Ascending aorta (tissue), 2 donors: ENCODE measurements around the gene ACOXL. TPM values are rescaled to one million over a fixed set of nuclear protein-coding genes. Genes with fewer than 3 reads are reported as not detected.

Experiments
- DNase-seq, 2 donors: peaks; one replicate each; pipeline ENCODE4 v3.0.0-alpha.2; 2019; ENCODE audit warnings: low spot score in 2 of 2
- H3K27ac ChIP-seq, 2 donors: fragments of 200-600 bp; sonication (generic); one replicate each; pipeline ENCODE4 v1.5.1; 2016 to 2017; ENCODE audit warnings: mild to moderate bottlenecking in 1 of 2
- H3K27me3 ChIP-seq: fragments of 200-600 bp; sonication (generic); one replicate; pipeline ENCODE4 v1.5.1; 2017
- H3K36me3 ChIP-seq, 2 donors: fragments of 200-600 bp; sonication (generic); one replicate each; pipeline ENCODE4 v1.5.1; 2016
- H3K4me1 ChIP-seq, 2 donors: fragments of 200-600 bp; sonication (generic); one replicate each; pipeline ENCODE4 v1.5.1; 2016 to 2017; ENCODE audit warnings: mild to moderate bottlenecking in 1 of 2
- H3K4me3 ChIP-seq, 2 donors: fragments of 200-600 bp; sonication (generic); one replicate each; pipeline ENCODE4 v1.5.1; 2016 to 2017; ENCODE audit warnings: mild to moderate bottlenecking in 1 of 2
- H3K9me3 ChIP-seq, 2 donors: fragments of 200-600 bp; sonication (generic); one replicate each; pipeline ENCODE4 v1.5.1; 2016
- intact Hi-C: fragments of 100-400 bp; cut with DNase I; formaldehyde crosslinking; loops from one replicate; pipeline ENCODE4 v1.15.1; 2023
- total RNA-seq: library from RNA; depleted of rRNA; stranded (reverse); fragments of >200 nt; gene quantifications from one replicate; pipeline ENCODE4 v1.1.0, GENCODE V29; 2016
- TF ChIP-seq, protein P1 (sequence below), 3 experiments: fragments of 200-600 bp in 2 of 3; fragments of 450-650 bp in 1 of 3; sonication (generic) in 2 of 3; IDR thresholded peaks; one replicate each; pipeline ENCODE4 v1.5.1; 2016 to 2019; ENCODE audit warnings: antibody characterized with exemption in 3 of 3, mild to moderate bottlenecking in 1 of 3, moderate library complexity in 1 of 3

Gene ACOXL
- total RNA-seq, 1 donor from 2014 or later: not detected

DNA sequence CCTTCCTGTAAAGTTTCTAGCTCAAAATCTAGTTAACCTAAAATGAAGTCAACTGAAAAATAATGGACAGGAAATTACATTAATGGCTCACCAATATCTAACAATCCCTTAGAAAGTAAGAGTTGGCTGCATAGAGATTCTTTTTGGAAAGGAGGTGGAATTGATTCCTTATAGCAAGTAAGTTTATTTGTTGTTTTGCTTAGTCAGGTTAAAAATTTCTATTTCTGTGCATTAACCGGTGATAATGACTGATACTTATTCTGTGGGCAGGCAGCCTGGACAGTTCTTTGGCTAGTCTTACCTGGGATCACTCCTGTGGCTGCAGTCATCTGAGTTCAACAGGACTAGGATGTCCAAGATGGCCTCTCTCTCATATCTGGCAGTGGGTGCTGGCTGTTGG is 381.5 kb downstream of the ACOXL start:
- Histone ChIP-seq H3K4me1 (peaks cover 0 to 10% of the 10 kb centered on the region in 2 donors), H3K27ac (no peak overlapping the region), H3K9me3 (no peaks in the 10 kb centered on the region), H3K4me3 (no peak overlapping the region), H3K27me3 (no peaks in the 10 kb centered on the region), H3K36me3 (no peaks in the 10 kb centered on the region)
- intact Hi-C loops: loop anchor here (1.0 kb wide), 1 partner anchor 591 kb away; no protein-coding TSS in a partner anchor
- no peak for DNase-seq
- TF ChIP-seq, protein P1, sequence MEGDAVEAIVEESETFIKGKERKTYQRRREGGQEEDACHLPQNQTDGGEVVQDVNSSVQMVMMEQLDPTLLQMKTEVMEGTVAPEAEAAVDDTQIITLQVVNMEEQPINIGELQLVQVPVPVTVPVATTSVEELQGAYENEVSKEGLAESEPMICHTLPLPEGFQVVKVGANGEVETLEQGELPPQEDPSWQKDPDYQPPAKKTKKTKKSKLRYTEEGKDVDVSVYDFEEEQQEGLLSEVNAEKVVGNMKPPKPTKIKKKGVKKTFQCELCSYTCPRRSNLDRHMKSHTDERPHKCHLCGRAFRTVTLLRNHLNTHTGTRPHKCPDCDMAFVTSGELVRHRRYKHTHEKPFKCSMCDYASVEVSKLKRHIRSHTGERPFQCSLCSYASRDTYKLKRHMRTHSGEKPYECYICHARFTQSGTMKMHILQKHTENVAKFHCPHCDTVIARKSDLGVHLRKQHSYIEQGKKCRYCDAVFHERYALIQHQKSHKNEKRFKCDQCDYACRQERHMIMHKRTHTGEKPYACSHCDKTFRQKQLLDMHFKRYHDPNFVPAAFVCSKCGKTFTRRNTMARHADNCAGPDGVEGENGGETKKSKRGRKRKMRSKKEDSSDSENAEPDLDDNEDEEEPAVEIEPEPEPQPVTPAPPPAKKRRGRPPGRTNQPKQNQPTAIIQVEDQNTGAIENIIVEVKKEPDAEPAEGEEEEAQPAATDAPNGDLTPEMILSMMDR (IDR thresholded peaks at IDR 0.05): no peak

DNA sequence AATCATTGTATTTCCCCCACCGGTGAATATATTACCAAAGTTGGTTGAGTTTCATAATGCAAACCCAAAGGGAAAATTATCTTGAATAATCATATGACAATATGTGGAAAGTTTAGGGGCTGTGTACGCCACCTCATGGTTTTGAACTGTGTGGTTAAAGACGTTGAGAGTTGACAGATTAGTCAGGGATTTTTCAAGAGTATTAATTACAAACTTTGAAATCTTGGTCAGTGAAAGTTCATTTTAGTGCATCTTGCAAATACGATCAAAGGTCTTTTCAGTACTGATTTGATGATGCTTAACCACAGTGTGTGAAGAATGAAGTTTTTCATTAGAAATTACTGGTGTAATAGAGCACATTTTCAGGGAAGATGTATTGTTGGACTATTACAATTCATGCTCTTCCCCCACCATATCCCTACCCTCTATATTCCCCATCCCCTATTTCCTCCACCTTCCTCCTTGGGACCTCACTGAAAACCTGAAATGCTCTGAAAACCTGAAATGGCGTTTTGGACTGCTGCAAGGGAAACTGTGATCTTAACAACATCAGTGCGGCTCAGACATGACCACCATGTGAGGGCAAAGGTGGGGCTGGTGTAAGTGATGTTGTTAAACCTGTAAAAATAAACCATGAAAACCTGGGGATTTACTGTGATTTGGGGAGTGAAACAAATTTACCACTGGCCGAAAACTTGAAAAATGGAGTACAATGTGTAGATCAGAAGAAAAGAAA is 383.8 kb downstream of the ACOXL start:
- no peak for DNase-seq
- Histone ChIP-seq H3K4me1 (peaks cover 0 to 17% of the 10 kb centered on the region in 2 donors), H3K36me3 (no peaks in the 10 kb centered on the region), H3K9me3 (no peaks in the 10 kb centered on the region), H3K27ac (no peak overlapping the region), H3K4me3 (no peak overlapping the region), H3K27me3 (no peaks in the 10 kb centered on the region)
- intact Hi-C loops: no loop called here
- TF ChIP-seq, protein P1 (IDR thresholded peaks at IDR 0.05): no peak

DNA sequence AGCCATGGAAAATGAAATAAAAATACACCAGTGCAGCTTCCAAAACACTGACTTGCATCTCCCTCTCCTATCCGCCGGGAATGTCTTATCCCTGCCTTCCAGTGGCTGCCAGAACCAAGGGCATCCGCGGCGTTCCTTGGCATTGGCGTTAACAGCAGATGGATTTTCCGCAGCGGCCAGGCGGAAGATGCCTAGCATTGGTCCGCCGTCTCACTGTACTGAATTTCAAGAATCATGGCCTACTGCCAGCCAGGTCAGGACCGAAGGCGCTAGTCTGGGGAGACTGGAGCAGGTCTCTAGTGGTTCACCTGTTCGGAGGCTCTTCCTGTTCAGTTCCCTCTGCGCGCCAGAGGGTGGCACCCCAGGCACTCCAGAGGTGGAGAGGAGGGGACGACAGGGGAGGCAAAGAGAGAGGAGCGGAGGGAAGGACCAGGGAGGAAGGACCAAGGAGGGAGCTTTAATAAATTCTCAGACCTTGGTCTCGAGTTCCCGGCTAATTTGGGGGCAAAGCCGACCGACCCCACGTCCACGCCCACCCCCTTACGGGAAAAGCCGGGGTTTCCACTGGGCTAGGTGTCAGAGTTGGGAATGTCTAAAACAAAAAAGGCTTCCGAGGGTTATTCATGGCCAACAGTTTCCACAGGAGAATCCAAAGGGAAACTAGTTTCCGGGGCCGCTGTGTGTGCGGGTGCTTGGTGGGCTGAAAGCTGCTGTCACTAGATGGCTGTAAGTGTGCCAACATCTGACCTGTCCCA is 384.6 kb downstream of the ACOXL start:
- intact Hi-C loops: loop anchor here (1.0 kb wide), 1 partner anchor 550 kb away; no protein-coding TSS in a partner anchor
- Histone ChIP-seq H3K4me1 (peaks cover 0 to 17% of the 10 kb centered on the region in 2 donors), H3K27ac (peak overlapping the region; percentile 49 to 63), H3K27me3 (no peaks in the 10 kb centered on the region), H3K4me3 (peak overlapping the region; percentile 59 to 87), H3K9me3 (no peaks in the 10 kb centered on the region), H3K36me3 (no peaks in the 10 kb centered on the region)
- TF ChIP-seq, protein P1 (IDR thresholded peaks at IDR 0.05): peak; percentile 84 to 95 (median 86)
- peak in 1 of 2 donors; percentile 82 for DNase-seq

DNA sequence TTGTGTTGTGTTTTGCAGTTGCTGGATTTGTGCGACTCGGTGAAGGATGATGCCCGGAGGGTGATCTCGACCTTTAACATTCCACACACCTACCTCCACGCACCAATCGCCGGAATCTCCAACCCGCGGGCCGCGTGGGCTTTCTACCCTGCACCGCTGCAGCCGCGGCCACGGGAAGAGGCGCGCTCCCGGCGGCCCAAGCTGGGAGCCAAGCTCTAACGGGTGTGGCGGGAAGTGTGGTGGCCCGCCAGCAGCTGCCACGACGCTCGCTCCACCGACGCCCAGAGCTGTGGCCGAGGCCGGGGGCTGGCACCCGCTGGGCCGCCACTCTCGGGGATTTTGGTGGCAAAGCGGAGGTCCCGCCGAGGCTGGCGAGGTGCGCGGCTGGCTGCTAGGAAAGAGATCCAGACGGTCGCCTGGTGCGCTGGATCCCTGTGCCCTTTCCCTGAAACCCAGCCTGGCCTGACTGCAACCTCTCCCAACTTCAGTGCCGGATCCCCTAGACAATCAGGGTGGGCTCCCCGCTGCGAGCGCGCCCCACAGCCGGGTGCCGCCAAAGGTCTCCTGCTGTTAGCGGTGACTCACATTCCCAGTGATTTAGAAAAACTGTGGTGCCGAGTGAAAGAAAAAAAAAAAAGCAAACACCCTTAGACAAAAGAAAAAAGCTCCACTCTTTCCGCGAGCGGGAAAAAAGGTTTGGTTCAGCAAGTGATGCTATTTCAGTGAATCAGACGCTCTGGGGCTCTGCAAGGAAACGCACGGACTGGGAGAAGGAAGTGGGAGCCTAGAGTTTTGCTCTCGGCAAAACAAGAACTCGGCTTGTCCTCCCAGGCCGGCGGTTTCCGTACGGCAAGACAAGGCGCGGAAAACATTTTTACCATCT is 385.5 kb downstream of the ACOXL start:
- H3K36me3 ChIP-seq: no peaks in the 10 kb centered on the region
- intact Hi-C loops: loop anchor here (1.0 kb wide), 1 partner anchor 549 kb away; no protein-coding TSS in a partner anchor
- peaks cover 0 to 17% of the 10 kb centered on the region in 2 donors for H3K4me1 ChIP-seq
- DNase-seq: peak in 1 of 2 donors; percentile 71
- no peaks in the 10 kb centered on the region for H3K9me3 ChIP-seq
- TF ChIP-seq, protein P1 (IDR thresholded peaks at IDR 0.05): no peak
- H3K27ac ChIP-seq: peak overlapping the region; percentile 49 to 63
- no peaks in the 10 kb centered on the region for H3K27me3 ChIP-seq
- peak overlapping the region; percentile 59 to 87 for H3K4me3 ChIP-seq

DNA sequence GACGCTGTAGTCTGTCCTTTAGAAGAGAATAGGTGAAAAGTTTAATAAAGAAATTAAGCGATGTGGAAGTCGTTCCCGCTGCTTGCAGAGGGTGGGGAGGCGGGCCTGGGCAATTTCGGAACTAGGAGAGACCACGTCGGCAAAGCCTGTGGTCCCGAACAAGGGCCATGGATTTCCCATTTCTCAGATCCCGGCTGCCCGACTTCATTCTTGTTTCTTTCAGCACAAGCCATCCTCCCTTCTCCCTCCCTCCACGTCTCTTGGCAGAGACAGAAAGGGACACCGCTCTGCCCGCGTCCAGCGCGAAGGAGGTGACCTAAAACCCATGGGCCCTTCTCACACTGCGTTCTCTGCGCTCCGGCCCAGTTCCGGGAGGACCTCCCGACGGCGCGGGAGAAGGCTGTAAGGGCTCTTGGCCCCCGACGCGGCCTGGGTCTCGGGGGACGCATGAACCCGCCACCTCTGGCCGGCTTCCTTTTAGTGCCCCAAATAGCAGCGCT is 386.2 kb downstream of the ACOXL start:
- no peaks in the 10 kb centered on the region for H3K9me3 ChIP-seq
- H3K27ac ChIP-seq: peak overlapping the region; percentile 49 to 63
- DNase-seq: no peak
- peak overlapping the region; percentile 18 to 87 for H3K4me3 ChIP-seq
- H3K4me1 ChIP-seq: peaks cover 0 to 17% of the 10 kb centered on the region in 2 donors
- TF ChIP-seq, protein P1 (IDR thresholded peaks at IDR 0.05): no peak
- intact Hi-C loops: no loop called here
- H3K36me3 ChIP-seq: no peaks in the 10 kb centered on the region
- H3K27me3 ChIP-seq: no peaks in the 10 kb centered on the region
